Measurements from ENCODE around the gene COL13A1.

- TF ChIP-seq CTCF (IDR thresholded peaks at IDR 0.05) (no peak), POLR2A (IDR thresholded peaks at IDR 0.05) (no peak)
Measured at GRCh38 chr10:69866246-69866687, 64.6 kb downstream of the COL13A1 start.

Data from adrenal gland (tissue), 5 donors.